IMR-90 (cell line): ENCODE measurements around the gene TNS1. TPM values are rescaled to one million over a fixed set of nuclear protein-coding genes. Genes with fewer than 3 reads are reported as not detected.

Experiments
- ATAC-seq: fragments of 200-7000 bp; cut with Tn5 transposase; 2 replicates; pipeline ENCODE4 v1.9.1; 2020; ENCODE audit warnings: low read depth, mild to moderate bottlenecking, moderate library complexity
- BruUV-seq: library from RNA; stranded (reverse); fragments of 400-500 nt; replicated peaks from 2 replicates; lab custom pipeline; 2021; lab: Mats Ljungman, UMichigan
- CTCF ChIA-PET: fragments of 300-600 bp; formaldehyde crosslinking; extraction: SDS; loops from one replicate; lab custom pipeline; 2021; ENCODE audit warnings: antibody characterized with exemption; lab: Yijun Ruan, JAX
- POLR2A ChIA-PET: fragments of 300-600 bp; sonication (Branson Sonifier 250); formaldehyde crosslinking; loops from one replicate; lab custom pipeline; 2022; ENCODE audit warnings: antibody characterized with exemption; ENCODE audit not compliant: unreplicated experiment; lab: Charles Lee
- DNase-seq: peaks from one replicate; pipeline ENCODE4 v3.0.0; 2013
- H2AFZ ChIP-seq: replicated peaks from 2 replicates; pipeline ENCODE3; 2013; ENCODE audit warnings: low read length, mild to moderate bottlenecking; ENCODE audit not compliant: poor library complexity
- H2AK5ac ChIP-seq: 2 replicates; pipeline ENCODE4 v1.6.1; 2013; ENCODE audit warnings: low read depth, low read length, inconsistent platforms
- H2AK9ac ChIP-seq: replicated peaks from 2 replicates; pipeline ENCODE3; 2013; ENCODE audit warnings: mild to moderate bottlenecking, low read depth, low read length, moderate library complexity; ENCODE audit not compliant: poor library complexity
- H2BK120ac ChIP-seq: 2 replicates; pipeline ENCODE4 v1.6.1; 2013; ENCODE audit warnings: low read depth, low read length, inconsistent platforms
- H2BK15ac ChIP-seq: 3 replicates; pipeline ENCODE4 v1.6.1; 2013; ENCODE audit warnings: low read depth, low read length, inconsistent platforms
- H2BK20ac ChIP-seq: 2 replicates; pipeline ENCODE4 v1.6.1; 2013; ENCODE audit warnings: low read depth, mild to moderate bottlenecking, inconsistent platforms, low read length, moderate library complexity
- H2BK5ac ChIP-seq: 2 replicates; pipeline ENCODE4 v1.6.1; 2013; ENCODE audit warnings: mild to moderate bottlenecking, low read depth, low read length, inconsistent platforms; ENCODE audit not compliant: poor library complexity, severe bottlenecking
- H3K14ac ChIP-seq: replicated peaks from 2 replicates; pipeline ENCODE4 v1.6.1; 2013; ENCODE audit warnings: low read depth, low read length, inconsistent platforms
- H3K18ac ChIP-seq: 2 replicates; pipeline ENCODE4 v1.6.1; 2013; ENCODE audit warnings: low read depth, low read length, control low read depth
- H3K23ac ChIP-seq: 2 replicates; pipeline ENCODE4 v1.6.1; 2013; ENCODE audit warnings: low read depth, low read length, inconsistent platforms
- H3K27ac ChIP-seq: 2 replicates; pipeline ENCODE4 v1.5.1; 2013; ENCODE audit warnings: mild to moderate bottlenecking, control low read depth, low read length; ENCODE audit not compliant: insufficient read depth
- H3K27me3 ChIP-seq: 2 replicates; pipeline ENCODE4 v1.6.1; 2013; ENCODE audit warnings: low read length; ENCODE audit not compliant: control insufficient read depth, insufficient read depth
- H3K36me3 ChIP-seq: 2 replicates; pipeline ENCODE4 v1.6.1; 2013; ENCODE audit warnings: low read length, mixed read lengths; ENCODE audit not compliant: control insufficient read depth, insufficient read depth
- H3K4ac ChIP-seq: 2 replicates; pipeline ENCODE4 v1.6.1; 2013; ENCODE audit warnings: low read depth, low read length, inconsistent platforms
- H3K4me1 ChIP-seq: 2 replicates; pipeline ENCODE4 v1.6.1; 2013; ENCODE audit warnings: low read length, mixed read lengths; ENCODE audit not compliant: control insufficient read depth, insufficient read depth
- H3K4me2 ChIP-seq: 2 replicates; pipeline ENCODE4 v1.6.1; 2013; ENCODE audit warnings: low read depth, mild to moderate bottlenecking, control low read depth, low read length, moderate library complexity
- H3K4me3 ChIP-seq: 2 replicates; pipeline ENCODE4 v1.5.1; 2013; ENCODE audit warnings: low read depth, mild to moderate bottlenecking, control low read depth, low read length, moderate library complexity; ENCODE audit not compliant: insufficient read depth
- H3K56ac ChIP-seq: 2 replicates; pipeline ENCODE4 v1.6.1; 2013; ENCODE audit warnings: low read length, inconsistent platforms; ENCODE audit not compliant: insufficient read depth; ENCODE audit errors: extremely low read depth
- H3K79me1 ChIP-seq, 2 experiments: 2 replicates each; pipeline ENCODE4 v1.6.1; 2013; ENCODE audit warnings: low read length in 2 of 2, inconsistent platforms in 1 of 2, low read depth in 1 of 2
- H3K9ac ChIP-seq: 2 replicates; pipeline ENCODE4 v1.6.1; 2013; ENCODE audit warnings: low read depth, low read length, control low read depth
- H3K9me1 ChIP-seq: 2 replicates; pipeline ENCODE4 v1.6.1; 2013; ENCODE audit warnings: low read length, inconsistent platforms; ENCODE audit not compliant: insufficient read depth
- H3K9me3 ChIP-seq: 2 replicates; pipeline ENCODE4 v1.6.1; 2013; ENCODE audit warnings: low read length; ENCODE audit not compliant: control insufficient read depth, insufficient read depth
- H4K20me1 ChIP-seq: 2 replicates; pipeline ENCODE4 v1.6.1; 2013; ENCODE audit warnings: low read length, inconsistent platforms; ENCODE audit not compliant: insufficient read depth
- H4K5ac ChIP-seq: 2 replicates; pipeline ENCODE4 v1.6.1; 2013; ENCODE audit warnings: mild to moderate bottlenecking, low read depth, low read length, control low read depth
- H4K8ac ChIP-seq, 2 experiments: 2 replicates each; pipeline ENCODE4 v1.6.1; 2013; ENCODE audit warnings: low read depth in 2 of 2, low read length in 2 of 2, control low read depth in 1 of 2, inconsistent platforms in 1 of 2
- H4K91ac ChIP-seq: 2 replicates; pipeline ENCODE4 v1.6.1; 2013; ENCODE audit warnings: low read depth, low read length, inconsistent platforms; ENCODE audit not compliant: insufficient read depth
- BHLHE40 ChIP-seq: fragments of 150-350 bp; IDR thresholded peaks from 2 replicates; pipeline ENCODE4 v1.6.1; 2016; ENCODE audit warnings: mild to moderate bottlenecking, low read depth, low read length
- CEBPB ChIP-seq: IDR thresholded peaks from 2 replicates; pipeline ENCODE4 v1.6.1; 2012; ENCODE audit warnings: low read depth, low read length, improper control_type of control experiment
- CHD1 ChIP-seq: IDR thresholded peaks from 2 replicates; pipeline ENCODE4 v1.6.1; 2012; ENCODE audit warnings: low read depth, low read length, improper control_type of control experiment
- CTCF ChIP-seq: conservative IDR thresholded peaks from 2 replicates; pipeline ENCODE4 v1.5.1; 2012; ENCODE audit warnings: mild to moderate bottlenecking, low read depth, low read length, improper control_type of control experiment
- FOS ChIP-seq: fragments of 150-350 bp; IDR thresholded peaks from 2 replicates; pipeline ENCODE4 v1.6.1; 2016; ENCODE audit warnings: low read depth, low read length
- MAFK ChIP-seq: IDR thresholded peaks from 2 replicates; pipeline ENCODE4 v1.6.1; 2012; ENCODE audit warnings: low read depth, low read length, improper control_type of control experiment
- MXI1 ChIP-seq: IDR thresholded peaks from 2 replicates; pipeline ENCODE4 v1.6.1; 2012; ENCODE audit warnings: low read depth, mild to moderate bottlenecking, low read length, moderate library complexity, borderline replicate concordance
- RCOR1 ChIP-seq: IDR thresholded peaks from 2 replicates; pipeline ENCODE4 v1.6.1; 2012; ENCODE audit warnings: mild to moderate bottlenecking, low read length, improper control_type of control experiment; ENCODE audit not compliant: insufficient replicate concordance
- RFX5 ChIP-seq: IDR thresholded peaks from 2 replicates; pipeline ENCODE4 v1.8.0; 2012; ENCODE audit warnings: low read depth, mild to moderate bottlenecking, low read length, moderate library complexity
- SMC3 ChIP-seq: fragments of 150-350 bp; IDR thresholded peaks from 2 replicates; pipeline ENCODE4 v1.6.1; 2016; ENCODE audit warnings: low read depth, mild to moderate bottlenecking, antibody characterized with exemption, low read length, moderate library complexity
- WGBS, 2 experiments: methylation state at CpG; one replicate each; pipeline versions ENCODE4 v1.1.5 to v1.1.7; 2013; ENCODE audit warnings: missing lambda C conversion rate in 2 of 2; ENCODE audit not compliant: insufficient read length in 1 of 2; ENCODE audit errors: extremely low coverage in 2 of 2; 5-methylcytosine and 5-hydroxymethylcytosine counted together
- dilution Hi-C: fragments of 300-500 bp; cut with HindIII; formaldehyde crosslinking; loops from one replicate; pipeline ENCODE4 v1.14.3; 2018; ENCODE audit warnings: low sequenced_read_pairs; ENCODE audit not compliant: unreplicated experiment
- in situ Hi-C: fragments of 300-500 bp; cut with MboI; formaldehyde crosslinking; loops from 3 replicates; pipeline ENCODE4 v1.14.3; 2019; ENCODE audit warnings: low sequenced_read_pairs, inconsistent platforms, mixed read lengths
- intact Hi-C: fragments of 100-400 bp; cut with micrococcal nuclease; formaldehyde crosslinking; loops from 2 replicates; pipeline ENCODE4 v1.10.0; 2022
- polyA plus RNA-seq, 3 experiments: library from polyadenylated mRNA; depleted of rRNA; stranded (reverse); fragments of >200 nt; gene quantifications; 2 replicates each; pipeline ENCODE4 v1.2.3, GENCODE V29; 2012; ENCODE audit warnings: low replicate concordance in 1 of 3
- total RNA-seq: library from RNA; depleted of rRNA; stranded (reverse); fragments of >200 nt; gene quantifications from 2 replicates; pipeline ENCODE4 v1.2.3, GENCODE V29; 2012

The TNS1 gene
- total and polyA plus RNA-seq, 2 of the 4 experiments (the other 2 are of a cell fraction), result 41.1 to 45.2 TPM

- TF ChIP-seq FOS, result no peak
- TF ChIP-seq RFX5, result no peak
- TF ChIP-seq MAFK, result no peak
Measured at GRCh38 chr2:217861334-217861877, 141.4 kb downstream of the TNS1 start (continued).

- Histone ChIP-seq H3K27ac (no peak overlapping the region), H3K23ac (no peak overlapping the region), H3K56ac (no peak overlapping the region), H2BK5ac (no peak overlapping the region), H3K4ac (no peak overlapping the region), H4K5ac (no peak overlapping the region), H3K9me3 (no peaks in the 10 kb centered on the region), H4K8ac (no peak overlapping the region), H3K9me1 (peaks cover 13% of the 10 kb centered on the region; the same call in 1 of the 2 replicates), H3K27me3 (no peaks in the 10 kb centered on the region), H3K14ac (no peak overlapping the region), H2AFZ (no peak overlapping the region), H4K91ac (no peak overlapping the region), H4K20me1 (peaks cover 81% of the 10 kb centered on the region), H3K9ac (no peak overlapping the region), H3K36me3 (peaks cover 60% of the 10 kb centered on the region), H2BK15ac (no peak overlapping the region), H3K4me1 (peaks cover 13% of the 10 kb centered on the region), H2BK120ac (no peak overlapping the region), H3K79me1 (peaks cover 19 to 42% of the 10 kb centered on the region in 2 experiments; a peak in 3 of 4 replicates), H2AK5ac (no peak overlapping the region), H2AK9ac (no peak overlapping the region), H2BK20ac (no peak overlapping the region), H3K4me2 (no peak overlapping the region), H3K4me3 (no peak overlapping the region), H3K18ac (no peak overlapping the region)
- intact Hi-C loops (no loop called here), dilution Hi-C loops (no loop called here), in situ Hi-C loops (no loop called here)
- no peak for ATAC-seq
- DNase-seq, result no peak
- TF ChIP-seq MAFK (no peak), FOS (no peak), CHD1 (no peak), CEBPB (no peak), BHLHE40 (no peak), SMC3 (no peak), MXI1 (no peak), CTCF (no peak), RCOR1 (no peak)
- POLR2A ChIA-PET, result no interaction called here
- 90% methylated on average over 2 of the region's 5 CpGs; no CpG with 5 or more reads in 1 of the 2 experiments for WGBS, 2 experiments
- no TSS peak for BruUV-seq
- CTCF ChIA-PET, result no interaction called here
Measured at GRCh38 chr2:217859926-217860325, 142.9 kb downstream of the TNS1 start.
